Endothelial cell of umbilical vein (primary cell): Measurements from ENCODE around the gene MEIS3. TPM values are rescaled to one million over a fixed set of nuclear protein-coding genes. Genes with fewer than 3 reads are reported as not detected.

Experiments used
- BruUV-seq: library from RNA; stranded (reverse); fragments of 400-500 nt; replicated peaks from 2 replicates; lab custom pipeline; 2021; lab: Mats Ljungman, UMichigan
- CTCF ChIA-PET: fragments of 300-600, 350-600 bp; sonication (Branson Sonifier 250); formaldehyde crosslinking; loops from one replicate; lab custom pipeline; 2021; ENCODE audit warnings: antibody characterized with exemption, inconsistent platforms; lab: Charles Lee
- POLR2A ChIA-PET: fragments of 300-600, 350-600 bp; sonication (Branson Sonifier 250); formaldehyde crosslinking; loops from one replicate; lab custom pipeline; 2021; ENCODE audit warnings: antibody characterized with exemption, inconsistent platforms; lab: Charles Lee
- DNase-seq: peaks from one replicate; pipeline ENCODE4 v3.0.0-alpha.2; 2011; ENCODE audit warnings: low read depth, low spot score
- FAIRE-seq: peaks from 2 replicates; lab custom pipeline; 2011; peaks lifted over from hg19 to GRCh38; lab: Jason Lieb, UNC
- H2AFZ ChIP-seq: 2 replicates; pipeline ENCODE4 v1.6.0; 2012; ENCODE audit warnings: low read depth, low read length, control low read depth, inconsistent platforms
- H3K27ac ChIP-seq: 2 replicates; pipeline ENCODE4 v1.5.1; 2011; ENCODE audit warnings: low read depth, mild to moderate bottlenecking, control low read depth, low read length, moderate library complexity; ENCODE audit not compliant: insufficient read depth
- H3K27me3 ChIP-seq, 2 experiments: 2 replicates each; pipeline versions ENCODE4 v1.6.0 to v1.6.1; 2011; ENCODE audit warnings: low read length in 2 of 2, mixed read lengths in 1 of 2; ENCODE audit not compliant: control insufficient read depth in 2 of 2, insufficient read depth in 2 of 2
- H3K36me3 ChIP-seq, 2 experiments: 2 replicates in 1 of 2; 3 replicates in 1 of 2; pipeline ENCODE4 v1.5.1; 2011; ENCODE audit warnings: low read length in 2 of 2, mild to moderate bottlenecking in 1 of 2, moderate library complexity in 1 of 2; ENCODE audit not compliant: control insufficient read depth in 2 of 2, insufficient read depth in 2 of 2; ENCODE audit errors: extremely low read depth in 1 of 2
- H3K4me1 ChIP-seq: 3 replicates; pipeline ENCODE4 v1.5.1; 2011; ENCODE audit warnings: mild to moderate bottlenecking, low read length; ENCODE audit not compliant: control insufficient read depth, insufficient read depth; ENCODE audit errors: extremely low read depth
- H3K4me2 ChIP-seq: 2 replicates; pipeline ENCODE4 v1.6.1; 2011; ENCODE audit warnings: low read length, control low read depth, mixed read lengths; ENCODE audit not compliant: insufficient read depth
- H3K4me3 ChIP-seq, 3 experiments: fragments of 200-600 bp in 1 of 3; sonication (generic), shearing (Covaris generic) in 1 of 3; replicated peaks in 1 of 3; 2 replicates each; pipeline ENCODE4 v1.5.1; 2011 to 2016; ENCODE audit warnings: control low read depth in 3 of 3, low read length in 3 of 3, mild to moderate bottlenecking in 2 of 3, inconsistent platforms in 1 of 3, low read depth in 1 of 3, moderate library complexity in 1 of 3; ENCODE audit not compliant: insufficient read depth in 1 of 3
- H3K79me2 ChIP-seq: 2 replicates; pipeline ENCODE4 v1.6.0; 2012; ENCODE audit warnings: low read length, inconsistent platforms; ENCODE audit not compliant: control insufficient read depth, insufficient read depth
- H3K9ac ChIP-seq: replicated peaks from 2 replicates; pipeline ENCODE3; 2011; ENCODE audit warnings: low read length, control low read depth; ENCODE audit not compliant: insufficient read depth; ENCODE audit errors: extremely low read depth
- H3K9me1 ChIP-seq: replicated peaks from 3 replicates; pipeline ENCODE4 v1.6.0; 2011; ENCODE audit warnings: mild to moderate bottlenecking, low read length; ENCODE audit not compliant: control insufficient read depth, insufficient read depth; ENCODE audit errors: extremely low read depth
- H3K9me3 ChIP-seq: replicated peaks from 2 replicates; pipeline ENCODE4 v1.5.1; 2012; ENCODE audit warnings: low read length, inconsistent platforms; ENCODE audit not compliant: control insufficient read depth, insufficient read depth
- H4K20me1 ChIP-seq: replicated peaks from 2 replicates; pipeline ENCODE3; 2011; ENCODE audit warnings: mild to moderate bottlenecking, low read length; ENCODE audit not compliant: control insufficient read depth, insufficient read depth; ENCODE audit errors: extremely low read depth
- CTCF ChIP-seq, 2 donors: IDR thresholded peaks; 1 replicate in 1 of 2; 2 replicates in 1 of 2; pipeline ENCODE4 v1.5.1; 2011; ENCODE audit warnings: low read length in 2 of 2, mild to moderate bottlenecking in 2 of 2, moderate library complexity in 2 of 2, control low read depth in 1 of 2, inconsistent platforms in 1 of 2, low read depth in 1 of 2; ENCODE audit not compliant: insufficient read depth in 1 of 2; ENCODE audit errors: extremely low read depth in 1 of 2
- EZH2 ChIP-seq: IDR thresholded peaks from 2 replicates; pipeline ENCODE4 v1.6.1; 2012; ENCODE audit warnings: borderline replicate concordance, low read depth, mild to moderate bottlenecking, moderate library complexity, low read length, inconsistent platforms; ENCODE audit not compliant: severe bottlenecking
- FOS ChIP-seq: IDR thresholded peaks from 2 replicates; pipeline ENCODE4 v1.6.1; 2011; ENCODE audit warnings: mild to moderate bottlenecking, low read length, moderate library complexity, borderline replicate concordance; ENCODE audit not compliant: insufficient read depth
- GATA2 ChIP-seq: IDR thresholded peaks from 2 replicates; pipeline ENCODE4 v1.7.0; 2011; ENCODE audit warnings: low read depth, mild to moderate bottlenecking, moderate library complexity, mixed read lengths, low read length; ENCODE audit not compliant: insufficient read length, insufficient read depth
- JUN ChIP-seq: IDR thresholded peaks from 2 replicates; pipeline ENCODE4 v1.6.1; 2011; ENCODE audit warnings: borderline replicate concordance, low read depth; ENCODE audit not compliant: insufficient read length, insufficient read depth
- MYC ChIP-seq: IDR thresholded peaks from one replicate; pipeline ENCODE4 v1.6.1; 2011; ENCODE audit warnings: mild to moderate bottlenecking, low read depth, low read length
- POLR2A ChIP-seq: IDR thresholded peaks from 2 replicates; pipeline ENCODE4 v1.6.1; 2012; ENCODE audit warnings: low read depth, mild to moderate bottlenecking, control low read depth, low read length
- POLR2AphosphoS5 ChIP-seq: IDR thresholded peaks from 2 replicates; pipeline ENCODE4 v1.6.1; 2012; ENCODE audit warnings: low read depth, mild to moderate bottlenecking, control low read depth, low read length, moderate library complexity; ENCODE audit not compliant: insufficient read depth
- dilution Hi-C: fragments of 300-500 bp; cut with MboI; formaldehyde crosslinking; loops from one replicate; pipeline ENCODE4 v1.15.0; 2019; ENCODE audit warnings: low sequenced_read_pairs; ENCODE audit not compliant: extremely low pct_ligation_motif_present
- intact Hi-C: fragments of 100-400 bp; cut with micrococcal nuclease; formaldehyde crosslinking; loops from one replicate; pipeline ENCODE4 v1.10.0; 2022
- polyA plus RNA-seq, 4 experiments: library from polyadenylated mRNA; depleted of rRNA in 3 of 4; stranded (reverse) in 3 of 4; unstranded in 1 of 4; fragments of >200 nt; gene quantifications; 2 replicates each; pipeline versions ENCODE4 v1.2.1 to v1.2.3, GENCODE V29; 2011 to 2012; ENCODE audit warnings: missing spikeins in 1 of 4
- total RNA-seq: library from RNA; stranded (reverse); gene quantifications from 2 replicates; pipeline ENCODE4 v1.2.3, GENCODE V29; 2021
- TF ChIP-seq, protein P1 (sequence below): IDR thresholded peaks from 2 replicates; pipeline ENCODE4 v1.6.1; 2011; ENCODE audit not compliant: insufficient read depth, insufficient read length

The MEIS3 gene
- total and polyA plus RNA-seq, 2 donors (not counting 3 experiments of a cell fraction or from before 2014, with no cell fraction given) = 0.42 TPM; not detected in 1

DNA sequence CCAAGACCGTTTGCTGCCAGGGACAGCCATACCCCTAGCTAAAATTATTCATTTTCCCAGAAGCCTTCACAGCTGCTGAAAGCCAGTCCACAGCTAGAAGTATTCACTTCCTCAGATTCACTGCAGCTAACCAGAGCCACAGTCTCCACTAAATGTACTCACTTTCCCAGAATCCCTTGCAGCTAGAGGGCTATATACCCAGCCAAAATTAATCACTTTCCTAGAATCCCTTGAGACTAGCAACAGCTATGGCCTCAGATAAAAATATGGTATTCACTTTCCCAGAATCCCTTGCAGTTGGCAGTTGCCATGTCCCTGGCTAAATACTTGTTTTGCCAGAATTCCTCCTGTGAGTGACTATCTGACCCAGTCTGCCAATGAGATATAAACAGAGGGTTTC lies 13.8 kb upstream of the MEIS3 start:
- Histone ChIP-seq H3K4me2 (no peak overlapping the region), H3K9me3 (no peaks in the 10 kb centered on the region), H3K27me3 (peaks cover 4 to 6% of the 10 kb centered on the region in 2 experiments), H3K4me1 (peaks cover 4% of the 10 kb centered on the region), H2AFZ (no peak overlapping the region), H3K9me1 (no peaks in the 10 kb centered on the region), H3K79me2 (no peaks in the 10 kb centered on the region), H3K36me3 (no peaks in the 10 kb centered on the region), H4K20me1 (no peaks in the 10 kb centered on the region), H3K27ac (no peak overlapping the region), H3K9ac (no peak overlapping the region), H3K4me3 (no peak overlapping the region)
- intact Hi-C loops = no loop called here
- ChIA-PET CTCF (interaction anchor here (0.6 to 10.7 kb wide), 7 partner anchors 13 to 280 kb away, joined by 3 to 454 read pairs (median 5); partner anchors contain the start of genes EHD2, KPTN and NAPA), POLR2A (no interaction called here)
- DNase-seq = no peak
- TF ChIP-seq JUN (no peak), GATA2 (no peak), EZH2 (no peak), CTCF (IDR thresholded peaks at IDR 0.05; ENCODE audit: extremely low read depth in 1 of 2, insufficient read depth in 1 of 2, low read depth in 1 of 2, low read length in 2 of 2) (no peak), MYC (no peak), POLR2AphosphoS5 (no peak), FOS (no peak), POLR2A (no peak)
- TF ChIP-seq, protein P1, sequence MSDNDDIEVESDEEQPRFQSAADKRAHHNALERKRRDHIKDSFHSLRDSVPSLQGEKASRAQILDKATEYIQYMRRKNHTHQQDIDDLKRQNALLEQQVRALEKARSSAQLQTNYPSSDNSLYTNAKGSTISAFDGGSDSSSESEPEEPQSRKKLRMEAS = no peak
- no peak for FAIRE-seq
- dilution Hi-C loops = no loop called here
- no TSS peak for BruUV-seq
